ENCODE measurements around the gene FRYL. TPM values are rescaled to one million over a fixed set of nuclear protein-coding genes. Genes with fewer than 3 reads are reported as not detected.

The FRYL gene
- total RNA-seq, 1 experiment from 2014 or later, result 29.9 TPM

DNA sequence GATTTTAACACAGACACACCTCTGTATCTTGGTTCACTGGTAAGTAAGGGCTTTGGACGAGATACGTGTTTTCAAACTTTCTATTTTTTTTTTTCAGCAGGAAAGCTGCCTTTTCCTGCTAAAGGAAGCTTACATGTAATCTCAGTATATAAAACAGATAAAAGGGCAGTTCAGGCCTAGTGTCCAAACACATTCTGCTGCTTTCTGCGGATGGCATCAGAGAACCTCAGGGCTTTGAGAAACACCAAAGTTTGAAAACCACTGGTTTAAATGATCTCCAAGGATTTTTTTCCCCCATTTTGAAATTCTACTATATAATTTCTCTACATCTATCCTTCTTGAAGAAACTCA lies 214.1 kb downstream of the FRYL start:
- Histone ChIP-seq H3K4me2 (ENCODE audit: low read length) (no peak overlapping the region), H2AFZ (ENCODE audit: low read length) (no peak overlapping the region), H3K4me1 (ENCODE audit: insufficient read depth, low read length) (0 out of 2 replicates have a peak, but pooled peaks cover 4% of the 10 kb centered on the region), H4K20me1 (ENCODE audit: low read length) (no peaks in the 10 kb centered on the region), H3K4me3 (ENCODE audit: low read length) (no peak overlapping the region), H3F3A (ENCODE audit: low read length, unreplicated experiment) (no peaks in the 10 kb centered on the region), H3K9me2 (replicated peaks; ENCODE audit: low read length) (no peaks in the 10 kb centered on the region), H3K9me3 (ENCODE audit: low read length) (no peaks in the 10 kb centered on the region), H3K27ac (ENCODE audit: low read length) (no peak overlapping the region), H3K36me3 (ENCODE audit: low read depth, low read length) (peaks cover 8% of the 10 kb centered on the region; the same call in 1 of the 2 replicates), H3K27me3 (ENCODE audit: low read length) (no peaks in the 10 kb centered on the region), H3K79me2 (ENCODE audit: low read length) (no peaks in the 10 kb centered on the region), H3K9ac (ENCODE audit: low read length) (no peak overlapping the region)
- ChIA-PET POLR2A (ENCODE audit: unreplicated experiment) (no interaction called here), CTCF (no interaction called here)
- TF ChIP-seq, protein P1, sequence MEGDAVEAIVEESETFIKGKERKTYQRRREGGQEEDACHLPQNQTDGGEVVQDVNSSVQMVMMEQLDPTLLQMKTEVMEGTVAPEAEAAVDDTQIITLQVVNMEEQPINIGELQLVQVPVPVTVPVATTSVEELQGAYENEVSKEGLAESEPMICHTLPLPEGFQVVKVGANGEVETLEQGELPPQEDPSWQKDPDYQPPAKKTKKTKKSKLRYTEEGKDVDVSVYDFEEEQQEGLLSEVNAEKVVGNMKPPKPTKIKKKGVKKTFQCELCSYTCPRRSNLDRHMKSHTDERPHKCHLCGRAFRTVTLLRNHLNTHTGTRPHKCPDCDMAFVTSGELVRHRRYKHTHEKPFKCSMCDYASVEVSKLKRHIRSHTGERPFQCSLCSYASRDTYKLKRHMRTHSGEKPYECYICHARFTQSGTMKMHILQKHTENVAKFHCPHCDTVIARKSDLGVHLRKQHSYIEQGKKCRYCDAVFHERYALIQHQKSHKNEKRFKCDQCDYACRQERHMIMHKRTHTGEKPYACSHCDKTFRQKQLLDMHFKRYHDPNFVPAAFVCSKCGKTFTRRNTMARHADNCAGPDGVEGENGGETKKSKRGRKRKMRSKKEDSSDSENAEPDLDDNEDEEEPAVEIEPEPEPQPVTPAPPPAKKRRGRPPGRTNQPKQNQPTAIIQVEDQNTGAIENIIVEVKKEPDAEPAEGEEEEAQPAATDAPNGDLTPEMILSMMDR (conservative IDR thresholded peaks at IDR 0.05; ENCODE audit: low read depth, low read length), result no peak
- TF ChIP-seq EZH2phosphoT487 (IDR thresholded peaks at IDR 0.05; ENCODE audit: borderline replicate concordance, low read length), result no peak
- no peak for TF ChIP-seq EZH2 (IDR thresholded peaks at IDR 0.05; ENCODE audit: low read length, unreplicated experiment)
- intact Hi-C loops (cut with micrococcal nuclease), result no loop called here
- ATAC-seq, result no peak
- no peak for DNase-seq
- BruUV-seq (replicated peaks), result no TSS peak

DNA sequence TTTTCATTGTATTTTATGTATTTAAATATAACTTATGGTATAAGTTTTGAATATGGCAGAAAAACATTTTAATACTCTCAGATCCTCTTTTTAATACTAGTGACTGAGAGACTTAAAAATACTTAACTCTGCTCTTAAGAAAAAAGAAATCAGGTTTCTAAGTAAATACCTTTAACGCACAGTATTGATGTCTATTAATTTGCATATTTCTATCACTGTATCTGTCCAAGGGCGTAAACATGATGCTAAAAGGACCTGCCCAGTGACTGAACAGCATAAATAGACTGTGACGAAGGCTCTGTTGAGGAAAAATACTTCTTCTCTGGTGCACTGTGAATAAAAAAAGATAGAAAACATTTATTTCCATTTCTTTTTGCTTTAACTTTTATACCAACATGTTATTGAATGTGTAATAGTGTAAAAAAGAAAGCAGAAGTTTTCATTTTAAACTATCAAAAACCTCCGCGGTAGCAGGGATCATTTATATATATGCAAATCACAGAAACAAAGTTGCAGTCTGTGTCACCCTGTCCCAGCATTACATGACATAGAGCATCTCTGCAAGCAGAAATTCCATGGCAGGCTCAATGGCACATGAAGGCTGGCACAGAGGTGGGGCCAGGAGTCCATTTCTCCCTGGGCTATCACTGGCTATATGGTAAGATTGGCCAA lies 214.6 kb downstream of the FRYL start:
- TF ChIP-seq EZH2 (IDR thresholded peaks at IDR 0.05; ENCODE audit: low read length, unreplicated experiment), result no peak
- TF ChIP-seq, protein P1 (conservative IDR thresholded peaks at IDR 0.05; ENCODE audit: low read depth, low read length), result no peak
- no peak for TF ChIP-seq EZH2phosphoT487 (IDR thresholded peaks at IDR 0.05; ENCODE audit: borderline replicate concordance, low read length)
- intact Hi-C loops (cut with micrococcal nuclease), result no loop called here
- Histone ChIP-seq H4K20me1 (ENCODE audit: low read length) (no peaks in the 10 kb centered on the region), H3K79me2 (ENCODE audit: low read length) (no peaks in the 10 kb centered on the region), H3K4me3 (ENCODE audit: low read length) (no peak overlapping the region), H3K36me3 (ENCODE audit: low read depth, low read length) (peaks cover 8% of the 10 kb centered on the region; the same call in 1 of the 2 replicates), H3K27ac (ENCODE audit: low read length) (no peak overlapping the region), H2AFZ (ENCODE audit: low read length) (no peak overlapping the region), H3K9ac (ENCODE audit: low read length) (no peak overlapping the region), H3K4me1 (ENCODE audit: insufficient read depth, low read length) (no peaks in the 10 kb centered on the region), H3F3A (ENCODE audit: low read length, unreplicated experiment) (no peaks in the 10 kb centered on the region), H3K4me2 (ENCODE audit: low read length) (no peak overlapping the region), H3K9me2 (replicated peaks; ENCODE audit: low read length) (no peaks in the 10 kb centered on the region), H3K9me3 (ENCODE audit: low read length) (no peaks in the 10 kb centered on the region), H3K27me3 (ENCODE audit: low read length) (no peaks in the 10 kb centered on the region)
- ChIA-PET CTCF (no interaction called here), POLR2A (ENCODE audit: unreplicated experiment) (no interaction called here)
- ATAC-seq (no peak), DNase-seq (no peak)
- BruUV-seq (replicated peaks), result no TSS peak

DNA sequence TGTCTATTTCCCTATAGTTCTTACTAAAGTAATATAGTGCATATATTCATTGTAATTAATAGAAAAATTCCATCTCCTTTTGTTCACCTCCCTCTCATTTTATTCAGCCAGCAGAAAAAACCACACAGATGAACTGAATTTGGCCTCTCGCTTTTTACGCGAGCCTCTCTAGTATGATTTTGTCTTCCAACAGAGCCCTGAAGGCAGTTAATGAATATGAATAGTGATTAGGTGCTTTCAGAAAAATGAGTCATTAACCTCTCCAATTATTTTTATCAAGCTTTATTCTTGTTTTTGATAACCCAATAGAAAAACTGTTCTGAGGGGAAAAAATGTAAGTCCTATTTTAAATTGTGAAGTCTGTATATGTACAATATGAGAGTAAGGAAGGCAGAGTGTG lies 215.9 kb downstream of the FRYL start:
- intact Hi-C loops (cut with micrococcal nuclease), result no loop called here
- Histone ChIP-seq H4K20me1 (ENCODE audit: low read length) (no peaks in the 10 kb centered on the region), H3K27ac (ENCODE audit: low read length) (no peak overlapping the region), H3K4me1 (ENCODE audit: insufficient read depth, low read length) (no peaks in the 10 kb centered on the region), H2AFZ (ENCODE audit: low read length) (no peak overlapping the region), H3K4me3 (ENCODE audit: low read length) (no peak overlapping the region), H3F3A (ENCODE audit: low read length, unreplicated experiment) (no peaks in the 10 kb centered on the region), H3K36me3 (ENCODE audit: low read depth, low read length) (no peaks in the 10 kb centered on the region; the same call in 1 of the 2 replicates), H3K9ac (ENCODE audit: low read length) (no peak overlapping the region), H3K9me2 (replicated peaks; ENCODE audit: low read length) (no peaks in the 10 kb centered on the region), H3K79me2 (ENCODE audit: low read length) (no peaks in the 10 kb centered on the region), H3K4me2 (ENCODE audit: low read length) (no peak overlapping the region), H3K9me3 (ENCODE audit: low read length) (no peaks in the 10 kb centered on the region), H3K27me3 (ENCODE audit: low read length) (no peaks in the 10 kb centered on the region)
- DNase-seq, result no peak
- ChIA-PET CTCF (no interaction called here), POLR2A (ENCODE audit: unreplicated experiment) (no interaction called here)
- TF ChIP-seq EZH2 (IDR thresholded peaks at IDR 0.05; ENCODE audit: low read length, unreplicated experiment) (no peak), EZH2phosphoT487 (IDR thresholded peaks at IDR 0.05; ENCODE audit: borderline replicate concordance, low read length) (no peak)
- TF ChIP-seq, protein P1 (conservative IDR thresholded peaks at IDR 0.05; ENCODE audit: low read depth, low read length), result no peak
- no TSS peak for BruUV-seq (replicated peaks)
- ATAC-seq, result no peak

All from PC-3 (cell line).